SK-N-SH treated with all-trans-retinoic acid at 6 μM for 48 hours (cell line): ENCODE measurements around the gene CLSTN3.

Experiments used
- CREB5 ChIP-seq: fragments of 250-450 bp; sonication (Bioruptor Pico); IDR thresholded peaks from 2 replicates; pipeline ENCODE4 v1.5.1; 2020; ENCODE audit warnings: low read depth, mild to moderate bottlenecking, moderate library complexity
- CSRNP3 ChIP-seq: fragments of 250-450 bp; sonication (Bioruptor Pico); IDR thresholded peaks from 2 replicates; pipeline ENCODE4 v1.5.1; 2021; ENCODE audit warnings: mild to moderate bottlenecking, moderate library complexity
- PATZ1 ChIP-seq: fragments of 250-450 bp; sonication (Bioruptor Pico); IDR thresholded peaks from 2 replicates; pipeline ENCODE4 v1.8.0; 2020; ENCODE audit warnings: mild to moderate bottlenecking, moderate library complexity, borderline replicate concordance
- TOX ChIP-seq: fragments of 250-450 bp; sonication (Bioruptor Pico); IDR thresholded peaks from 2 replicates; pipeline ENCODE4 v1.8.0; 2021; ENCODE audit warnings: mild to moderate bottlenecking, moderate library complexity, borderline replicate concordance
- ZC3H10 ChIP-seq: fragments of 250-450 bp; sonication (Bioruptor Pico); IDR thresholded peaks from 2 replicates; pipeline ENCODE4 v1.5.1; 2021; ENCODE audit warnings: mild to moderate bottlenecking, moderate library complexity

GRCh38 chr12:7100239-7100638 is 29.9 kb upstream of the CLSTN3 start:
- no peak for TF ChIP-seq TOX (CRISPR knock-in tag)
- no peak for TF ChIP-seq CREB5 (CRISPR knock-in tag)
- no peak for TF ChIP-seq CSRNP3 (CRISPR knock-in tag)
- TF ChIP-seq ZC3H10 (CRISPR knock-in tag), result no peak
- TF ChIP-seq PATZ1 (CRISPR knock-in tag), result no peak
